DMS53 (cell line): Measurements from ENCODE around the gene CACNA1G.

Source experiments
- DNase-seq: peaks from one replicate; lab custom pipeline; 2025; lab: John Stamatoyannopoulos, UW

Gene CACNA1G

GRCh38 chr17:50613007-50613992 is 52.8 kb downstream of the CACNA1G start:
- no peak for DNase-seq

GRCh38 chr17:50614471-50615051 is 54.0 kb downstream of the CACNA1G start:
- DNase-seq, result no peak

- no peak for DNase-seq
Measured at GRCh38 chr17:50615828-50616227, 55.3 kb downstream of the CACNA1G start.

- DNase-seq, result no peak
Measured at GRCh38 chr17:50618300-50618699, 57.8 kb downstream of the CACNA1G start.

GRCh38 chr17:50618941-50619340 is 58.4 kb downstream of the CACNA1G start:
- no peak for DNase-seq

- no peak for DNase-seq
Measured at GRCh38 chr17:50619489-50619888, 59.0 kb downstream of the CACNA1G start.

GRCh38 chr17:50620237-50620636 is 59.7 kb downstream of the CACNA1G start:
- no peak for DNase-seq

GRCh38 chr17:50620858-50621257 is 60.3 kb downstream of the CACNA1G start:
- DNase-seq, result peak; percentile 75

GRCh38 chr17:50621574-50622031 is 61.1 kb downstream of the CACNA1G start:
- peak; percentile 93 for DNase-seq

- peak; percentile 37 for DNase-seq
Measured at GRCh38 chr17:50624321-50624934, 63.9 kb downstream of the CACNA1G start.

GRCh38 chr17:50625032-50625871 is 64.7 kb downstream of the CACNA1G start:
- DNase-seq, result no peak

GRCh38 chr17:50626037-50626574 is 65.6 kb downstream of the CACNA1G start:
- peak; percentile 93 for DNase-seq

- no peak for DNase-seq
Measured at GRCh38 chr17:50627036-50627781, 66.7 kb downstream of the CACNA1G start.

GRCh38 chr17:50627782-50628601 is 67.5 kb downstream of the CACNA1G start:
- peak; percentile 99 for DNase-seq

GRCh38 chr17:50629902-50630301 is 69.4 kb downstream of the CACNA1G start:
- DNase-seq, result peak; percentile 33

GRCh38 chr17:50630524-50631194 is 70.1 kb downstream of the CACNA1G start:
- DNase-seq, result peak; percentile 94

- no peak for DNase-seq
Measured at GRCh38 chr17:50631195-50631907, 70.8 kb downstream of the CACNA1G start.

- peak; percentile 36 for DNase-seq
Measured at GRCh38 chr17:50631908-50632571, 71.5 kb downstream of the CACNA1G start.
